Pancreas (tissue), 8 donors: Measurements from ENCODE around the gene RGS10. TPM values are rescaled to one million over a fixed set of nuclear protein-coding genes. Genes with fewer than 3 reads are reported as not detected.

ENCODE experiments used
- polyA plus RNA-seq, 2 donors: library from polyadenylated mRNA; stranded (reverse); fragments of 200-250 nt; gene quantifications; one replicate each; pipeline ENCODE4 v1.2.3, GENCODE V29; 2013
- total RNA-seq, 6 donors: library from RNA; stranded (reverse); fragmentation: NEBNext Ultra II Directional in 4 of 6; extraction: Animal tissue kit (Norgen Biotek cat#: 25700) in 4 of 6; gene quantifications; one replicate each; pipeline versions ENCODE4 v1.2.1 to v1.2.4, GENCODE V29; 2021 to 2023
- donor health status: healthy with polysubstance abuse.
- donor health status: DM: no; HTN: no; CAD: no; lungs with moderate emphysema.
- donor health status: DM: no; HTN: no; CAD: no.
- donor health status: Bipolar disorder and iron deficiency.
- donor health status: DM: yes; HTN: yes; CAD: no.
- donor health status: DM: no; HTN: no; CAD: no.
- donor health status: DM: no; HTN: no; CAD: no.
- donor health status: DM: yes; HTN: yes; CAD: no.

The RGS10 gene
- total and polyA plus RNA-seq, 8 donors = 0.42 to 15.9 (median 4.4) TPM

Other genes with a start within 250 kb of the RGS10 start
- gene TIAL1, start 54.2 kb upstream of the RGS10 start, total RNA-seq = 10 to 100 TPM; 42.6 to 64.0 (median 45.9) TPM
- 10 to 100 TPM; 26.3 to 57.7 TPM for gene TIAL1, start 54.2 kb upstream of the RGS10 start, polyA plus RNA-seq
- 10 to 100 TPM in 2 of 6 donors, 1 to 10 TPM in 4; 6.4 to 13.4 (median 8.3) TPM for gene BAG3, start 108.7 kb upstream of the RGS10 start, total RNA-seq
- 10 to 100 TPM in 1 of 2 donors, 1 to 10 TPM in 1; 8.4 to 16.8 TPM for gene BAG3, start 108.7 kb upstream of the RGS10 start, polyA plus RNA-seq
- 1 to 10 TPM; 4.3 to 7.1 (median 4.7) TPM for gene INPP5F, start 183.3 kb upstream of the RGS10 start, total RNA-seq
- gene INPP5F, start 183.3 kb upstream of the RGS10 start, polyA plus RNA-seq = 10 to 100 TPM in 1 of 2 donors, 1 to 10 TPM in 1; 4.4 to 13.6 TPM